Ascending aorta (tissue), 2 donors: ENCODE measurements around the gene TEX19. TPM values are rescaled to one million over a fixed set of nuclear protein-coding genes. Genes with fewer than 3 reads are reported as not detected.

ENCODE experiments used
- DNase-seq, 2 donors: peaks; one replicate each; pipeline ENCODE4 v3.0.0-alpha.2; 2019; ENCODE audit warnings: low spot score in 2 of 2
- H3K27ac ChIP-seq, 2 donors: fragments of 200-600 bp; sonication (generic); one replicate each; pipeline ENCODE4 v1.5.1; 2016 to 2017; ENCODE audit warnings: mild to moderate bottlenecking in 1 of 2
- H3K27me3 ChIP-seq: fragments of 200-600 bp; sonication (generic); one replicate; pipeline ENCODE4 v1.5.1; 2017
- H3K36me3 ChIP-seq, 2 donors: fragments of 200-600 bp; sonication (generic); one replicate each; pipeline ENCODE4 v1.5.1; 2016
- H3K4me1 ChIP-seq, 2 donors: fragments of 200-600 bp; sonication (generic); one replicate each; pipeline ENCODE4 v1.5.1; 2016 to 2017; ENCODE audit warnings: mild to moderate bottlenecking in 1 of 2
- H3K4me3 ChIP-seq, 2 donors: fragments of 200-600 bp; sonication (generic); one replicate each; pipeline ENCODE4 v1.5.1; 2016 to 2017; ENCODE audit warnings: mild to moderate bottlenecking in 1 of 2
- H3K9me3 ChIP-seq, 2 donors: fragments of 200-600 bp; sonication (generic); one replicate each; pipeline ENCODE4 v1.5.1; 2016
- CTCF ChIP-seq, 3 experiments: fragments of 200-600 bp in 2 of 3; fragments of 450-650 bp in 1 of 3; sonication (generic) in 2 of 3; IDR thresholded peaks; one replicate each; pipeline ENCODE4 v1.5.1; 2016 to 2019; ENCODE audit warnings: antibody characterized with exemption in 3 of 3, mild to moderate bottlenecking in 1 of 3, moderate library complexity in 1 of 3
- intact Hi-C: fragments of 100-400 bp; cut with DNase I; formaldehyde crosslinking; loops from one replicate; pipeline ENCODE4 v1.15.1; 2023
- total RNA-seq: library from RNA; depleted of rRNA; stranded (reverse); fragments of >200 nt; gene quantifications from one replicate; pipeline ENCODE4 v1.1.0, GENCODE V29; 2016

TEX19 gene
- total RNA-seq, 1 donor from 2014 or later: not detected

GRCh38 chr17:82339634-82340580 lies 19.1 kb upstream of the TEX19 start:
- no peak for TF ChIP-seq CTCF (IDR thresholded peaks at IDR 0.05)

DNA sequence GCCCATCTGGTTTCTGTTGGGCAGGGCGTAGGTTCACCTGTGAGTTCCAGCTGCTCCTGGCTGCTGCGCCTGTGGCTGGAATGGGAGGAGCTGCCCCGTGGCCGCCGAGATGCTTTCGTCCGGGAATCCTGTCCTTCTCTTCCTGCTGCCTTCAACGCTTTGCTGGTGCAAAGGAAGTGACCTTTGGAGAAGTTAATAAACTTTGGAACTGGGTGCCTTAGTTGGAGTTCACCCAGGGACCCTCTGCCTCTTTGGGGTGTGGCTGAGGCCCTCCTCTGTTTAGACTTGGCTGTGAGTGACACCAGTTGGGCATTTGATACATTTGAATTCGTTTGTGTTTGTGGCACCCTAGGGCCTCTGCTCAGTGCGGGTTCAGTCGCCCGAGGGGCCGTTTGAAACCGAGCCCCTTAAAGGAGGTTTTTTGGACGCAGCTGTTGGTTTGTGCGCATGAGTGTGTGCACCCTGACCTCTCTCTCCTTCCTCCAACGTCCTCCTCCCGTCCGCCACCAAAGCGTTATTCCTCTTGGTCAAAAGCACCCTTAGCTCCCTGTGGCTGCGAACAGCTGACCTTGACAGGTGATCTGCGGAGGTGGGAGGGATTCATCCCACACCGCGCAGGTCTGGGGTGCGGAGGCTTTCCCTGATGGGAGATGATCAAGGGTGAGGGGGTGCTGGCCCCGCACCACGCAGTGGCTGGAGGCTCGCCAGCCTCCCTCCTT lies 16.5 kb upstream of the TEX19 start:
- Histone ChIP-seq H3K27me3 (no peaks in the 10 kb centered on the region), H3K27ac (no peak overlapping the region), H3K4me1 (peaks cover 3 to 9% of the 10 kb centered on the region in 2 donors), H3K9me3 (no peaks in the 10 kb centered on the region), H3K4me3 (no peak overlapping the region), H3K36me3 (no peaks in the 10 kb centered on the region)
- no peak for TF ChIP-seq CTCF (IDR thresholded peaks at IDR 0.05)
- DNase-seq: no peak
- intact Hi-C loops: no loop called here

More at GRCh38 chr17:82339634-82340580, 19.1 kb upstream of the TEX19 start:
- Histone ChIP-seq H3K36me3 (no peaks in the 10 kb centered on the region), H3K9me3 (no peaks in the 10 kb centered on the region), H3K27me3 (no peaks in the 10 kb centered on the region), H3K27ac (no peak overlapping the region), H3K4me1 (peaks cover 7 to 12% of the 10 kb centered on the region in 2 donors), H3K4me3 (peak overlapping the region; percentile 18 to 73)
- intact Hi-C loops: no loop called here
- DNase-seq: no peak

- no peak for TF ChIP-seq CTCF (IDR thresholded peaks at IDR 0.05)
- DNase-seq: no peak
- H3K27me3 ChIP-seq: no peaks in the 10 kb centered on the region
- peaks cover 3 to 8% of the 10 kb centered on the region in 2 donors for H3K4me1 ChIP-seq
- no peaks in the 10 kb centered on the region for H3K36me3 ChIP-seq
- no peak overlapping the region for H3K4me3 ChIP-seq
- H3K9me3 ChIP-seq: no peaks in the 10 kb centered on the region
- H3K27ac ChIP-seq: no peak overlapping the region
- intact Hi-C loops: no loop called here
These were observed 15.5 kb upstream of the TEX19 start for GRCh38 chr17:82343560-82343959.

DNA sequence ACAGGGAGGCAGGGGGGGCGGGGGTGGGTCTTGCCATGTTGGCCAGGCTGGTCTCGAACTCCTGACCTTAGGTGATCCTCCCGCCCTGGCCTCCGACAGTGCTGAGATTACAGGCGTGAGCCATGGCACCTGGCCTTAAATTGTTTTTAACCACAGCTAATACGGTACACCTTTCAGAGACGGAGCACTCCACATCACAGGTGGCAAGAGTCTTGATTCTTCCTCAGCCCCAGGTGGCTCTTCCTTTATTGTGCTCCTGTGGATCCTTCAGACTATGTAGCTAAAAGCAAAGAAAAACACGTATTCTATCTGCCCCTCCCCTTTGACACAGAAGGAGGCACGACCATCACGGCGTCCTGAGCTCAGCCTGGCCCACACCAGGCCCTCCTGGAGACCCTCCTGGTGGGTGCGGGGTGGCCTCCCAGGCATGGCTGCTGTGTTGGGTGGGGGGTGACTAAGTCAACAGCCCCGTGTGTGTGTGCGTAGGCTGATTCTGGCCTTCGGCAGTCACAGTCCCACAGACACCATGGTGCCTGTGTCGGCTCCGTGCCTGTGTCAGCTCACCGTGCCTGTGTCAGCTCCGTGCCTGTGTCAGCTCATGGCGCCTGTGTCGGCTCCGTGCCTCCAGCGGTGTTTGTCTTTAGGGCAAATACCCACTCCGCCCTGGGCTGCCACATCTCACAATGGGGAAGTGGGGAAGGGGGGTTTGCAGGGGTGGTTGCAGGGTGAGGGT lies 14.7 kb upstream of the TEX19 start:
- intact Hi-C loops: no loop called here
- no peak for DNase-seq
- Histone ChIP-seq H3K27ac (no peak overlapping the region), H3K27me3 (no peaks in the 10 kb centered on the region), H3K36me3 (no peaks in the 10 kb centered on the region), H3K9me3 (no peaks in the 10 kb centered on the region), H3K4me3 (no peak overlapping the region), H3K4me1 (peaks cover 3% of the 10 kb centered on the region in 2 donors)
- TF ChIP-seq CTCF (IDR thresholded peaks at IDR 0.05): no peak

DNA sequence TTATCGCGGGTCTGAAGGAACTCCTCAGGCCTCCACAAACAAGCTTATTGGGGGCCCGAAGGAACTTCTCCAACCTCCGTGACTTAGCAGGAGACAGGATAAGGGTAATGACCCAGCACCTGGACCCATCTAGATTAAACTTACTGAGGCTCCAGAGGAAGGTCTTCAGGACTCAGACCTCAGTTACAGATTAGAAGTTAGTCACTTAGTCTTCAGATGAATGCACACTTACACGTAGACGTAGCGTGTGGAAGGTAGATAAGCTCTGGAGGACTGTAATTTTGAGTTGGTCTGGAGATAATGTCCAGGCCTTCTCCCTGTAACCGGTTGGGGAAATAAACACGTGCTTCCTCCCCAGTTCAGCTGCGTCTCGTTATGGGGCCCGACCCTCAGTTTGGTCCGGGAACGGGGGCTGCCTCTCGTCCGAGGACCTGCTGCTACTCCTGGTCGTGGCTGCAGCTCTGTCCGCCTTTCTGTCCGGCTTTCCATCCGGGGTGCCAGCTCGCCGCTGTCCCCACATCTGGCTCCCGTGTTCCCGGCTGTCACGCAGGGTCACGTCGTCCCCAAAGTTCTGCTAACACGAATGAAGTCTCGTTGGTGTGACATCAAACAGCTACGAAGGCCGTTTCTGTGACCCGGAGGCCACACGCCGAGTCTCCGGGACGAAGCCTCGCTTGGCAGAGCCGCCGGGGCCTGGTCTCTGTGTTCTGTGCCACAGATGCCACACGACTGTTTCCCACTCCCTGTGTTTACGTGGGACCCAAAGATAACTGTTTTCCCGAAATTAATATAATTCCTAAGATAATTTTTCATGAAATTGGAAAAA lies 13.7 kb upstream of the TEX19 start:
- TF ChIP-seq CTCF (IDR thresholded peaks at IDR 0.05): no peak
- no peak for DNase-seq

More for the DNA sequence above, 13.7 kb upstream of the TEX19 start:
- H3K36me3 ChIP-seq: no peaks in the 10 kb centered on the region
- H3K4me1 ChIP-seq: no peaks in the 10 kb centered on the region
- intact Hi-C loops: no loop called here
- H3K27me3 ChIP-seq: no peaks in the 10 kb centered on the region
- no peaks in the 10 kb centered on the region for H3K9me3 ChIP-seq
- no peak overlapping the region for H3K4me3 ChIP-seq
- H3K27ac ChIP-seq: no peak overlapping the region
